Erythroblast (primary cell): Measurements from ENCODE around the gene RNF121.

Source experiments
- GATA1 ChIP-seq: IDR thresholded peaks from 2 replicates; pipeline ENCODE4 v1.6.1; 2011; ENCODE audit warnings: low read depth, mild to moderate bottlenecking, control low read depth, low read length, moderate library complexity
- POLR2A ChIP-seq: IDR thresholded peaks from 2 replicates; pipeline ENCODE4 v1.6.1; 2011; ENCODE audit warnings: mild to moderate bottlenecking, low read length

DNA sequence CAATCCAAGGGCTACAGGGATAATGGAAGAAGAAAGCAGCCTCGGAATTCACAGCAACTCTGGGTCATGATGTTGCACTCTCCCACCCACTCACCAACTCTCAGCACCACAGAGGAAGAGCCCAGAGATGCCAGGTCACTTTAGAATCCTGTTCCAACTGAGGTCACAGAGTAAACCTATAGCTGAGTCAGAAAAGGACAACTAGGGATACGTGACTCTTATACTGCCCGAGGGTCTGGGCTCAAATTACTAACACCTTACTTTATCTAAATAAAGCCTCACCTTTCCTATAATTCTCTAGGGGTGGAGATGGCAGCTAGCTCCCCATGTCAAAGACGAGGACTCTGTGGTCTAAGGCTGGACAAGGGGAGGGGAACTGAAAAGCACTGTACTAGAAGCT is 94.5 kb downstream of the RNF121 start:
- no peak for TF ChIP-seq POLR2A
- TF ChIP-seq GATA1: no peak
